Spleen (tissue), 11 donors: ENCODE measurements around the gene ATG7. TPM values are rescaled to one million over a fixed set of nuclear protein-coding genes. Genes with fewer than 3 reads are reported as not detected.
"Not testable (repeated sequence)": the region's sequence is repeated elsewhere in the genome, so short reads cannot be mapped to it uniquely, and the experiment has no call there.

ENCODE experiments used
- DNase-seq: peaks from one replicate; pipeline ENCODE4 v3.0.0-alpha.2; 2020
- H3K27ac ChIP-seq, 8 donors: fragments of 200-600 bp; sonication (generic) in 7 of 8; 1 replicate in 4 of 8; 2 replicates in 4 of 8; pipeline versions ENCODE4 v1.5.0 to v1.8.0; 2016 to 2021; ENCODE audit warnings: inconsistent platforms in 4 of 8, mild to moderate bottlenecking in 4 of 8, moderate library complexity in 1 of 8
- H3K27me3 ChIP-seq, 7 donors: fragments of 200-600 bp; sonication (generic) in 6 of 7; replicated peaks in 1 of 7; 1 replicate in 4 of 7; 2 replicates in 3 of 7; pipeline versions ENCODE4 v1.5.0 to v1.8.0; 2016 to 2021; ENCODE audit warnings: inconsistent platforms in 3 of 7, mild to moderate bottlenecking in 1 of 7
- H3K36me3 ChIP-seq, 6 donors: fragments of 200-600 bp; sonication (generic) in 5 of 6; 1 replicate in 4 of 6; 2 replicates in 2 of 6; pipeline versions ENCODE4 v1.5.0 to v1.8.0; 2016 to 2021; ENCODE audit warnings: inconsistent platforms in 2 of 6
- H3K4me1 ChIP-seq, 6 donors: fragments of 200-600 bp; sonication (generic) in 5 of 6; 1 replicate in 3 of 6; 2 replicates in 3 of 6; pipeline versions ENCODE4 v1.5.0 to v1.8.0; 2016 to 2021; ENCODE audit warnings: inconsistent platforms in 3 of 6
- H3K4me3 ChIP-seq, 8 donors: fragments of 200-600 bp; sonication (generic) in 7 of 8; 1 replicate in 4 of 8; 2 replicates in 4 of 8; pipeline versions ENCODE4 v1.5.0 to v1.8.0; 2016 to 2021; ENCODE audit warnings: inconsistent platforms in 4 of 8, mild to moderate bottlenecking in 4 of 8, moderate library complexity in 2 of 8
- H3K9me3 ChIP-seq, 8 donors: fragments of 200-600 bp; sonication (generic) in 7 of 8; 1 replicate in 4 of 8; 2 replicates in 4 of 8; pipeline versions ENCODE4 v1.5.0 to v1.8.0; 2016 to 2021; ENCODE audit warnings: inconsistent platforms in 4 of 8
- CTCF ChIP-seq, 11 experiments: fragments of 200-600 bp in 7 of 11; fragments of 450-650 bp in 4 of 11; sonication (generic) in 4 of 11; IDR thresholded peaks in 8 of 11; conservative IDR thresholded peaks in 3 of 11; 1 replicate in 7 of 11; 2 replicates in 4 of 11; pipeline versions ENCODE4 v1.4.0 to v1.8.0; 2016 to 2021; ENCODE audit warnings: antibody characterized with exemption in 11 of 11, inconsistent platforms in 4 of 11, mild to moderate bottlenecking in 1 of 11
- POLR2A ChIP-seq, 3 donors: fragments of 450-650 bp; IDR thresholded peaks; one replicate each; pipeline ENCODE4 v1.5.1; 2017; ENCODE audit warnings: antibody characterized with exemption in 3 of 3, mild to moderate bottlenecking in 1 of 3
- POLR2AphosphoS5 ChIP-seq, 3 donors: sonication (generic); formaldehyde crosslinking; IDR thresholded peaks; one replicate each; pipeline ENCODE4 v1.5.1; 2017; ENCODE audit warnings: antibody characterized with exemption in 3 of 3
- WGBS, 5 donors: extraction: QIAGEN DNeasy Blood & Tissue Kit in 3 of 5; methylation state at CpG; one replicate each; pipeline versions ENCODE4 v1.1.5 to v1.1.7; 2013 to 2018; 5-methylcytosine and 5-hydroxymethylcytosine counted together
- intact Hi-C: fragments of 100-400 bp; cut with DNase I; formaldehyde crosslinking; loops from one replicate; pipeline ENCODE4 v1.15.0; 2023; ENCODE audit warnings: low total_unique reads
- polyA plus RNA-seq, 3 donors: library from polyadenylated mRNA; stranded (reverse); fragments of 200-250 nt; gene quantifications; one replicate each; pipeline ENCODE4 v1.2.1, GENCODE V29; 2013
- total RNA-seq, 7 donors: library from RNA; depleted of rRNA in 3 of 7; stranded (reverse); fragments of >200 nt in 3 of 7; fragmentation: NEBNext Ultra II Directional in 4 of 7; extraction: Animal tissue kit (Norgen Biotek cat#: 25700) in 4 of 7; gene quantifications; one replicate each; pipeline versions ENCODE4 v1.1.0 to v1.2.1, GENCODE V29; 2016 to 2021
- donor health status: healthy with polysubstance abuse.
- donor health status: DM: no; HTN: no; CAD: no; lungs with moderate emphysema.
- donor health status: DM: no; HTN: no; CAD: no.
- donor health status: Bipolar disorder and iron deficiency.
- donor health status: healthy.
- donor health status: DM: no; HTN: no; CAD: no.
- donor health status: DM: yes; HTN: yes; CAD: no.

The ATG7 gene
- total and polyA plus RNA-seq, 10 donors = 7.5 to 114 (median 77.1) TPM

- H3K36me3 ChIP-seq = peaks cover 0 to 94% (median 27%) of the 10 kb centered on the region in 6 donors
Measured at GRCh38 chr3:11331101-11331500, 58.9 kb downstream of the ATG7 start.

GRCh38 chr3:11335056-11335608 lies 62.9 kb downstream of the ATG7 start:
- H3K27me3 ChIP-seq = no peaks in the 10 kb centered on the region
- no peaks in the 10 kb centered on the region for H3K4me1 ChIP-seq
- intact Hi-C loops = loop anchor here (5.0 to 10.0 kb wide), 2 partner anchors 98 to 580 kb away; no protein-coding TSS in a partner anchor
- H3K27ac ChIP-seq = no peak overlapping the region
- no peak for DNase-seq
- no peak overlapping the region for H3K4me3 ChIP-seq
- H3K36me3 ChIP-seq = peaks cover 0 to 85% (median 21%) of the 10 kb centered on the region in 6 donors
- no peaks in the 10 kb centered on the region for H3K9me3 ChIP-seq
- TF ChIP-seq POLR2AphosphoS5 (IDR thresholded peaks at IDR 0.05) (no peak), CTCF (IDR thresholded peaks at IDR 0.05 in 8 of 11, conservative IDR thresholded peaks at IDR 0.05 in 3 of 11) (peak in 10 of 11 experiments; percentile 29 to 73 (median 62))
- 49 to 58% (median 57%) methylated on average over 4 of the region's 4 CpGs for WGBS, 5 donors

More at GRCh38 chr3:11331101-11331500, 58.9 kb downstream of the ATG7 start:
- 15 to 35% (median 22%) methylated on average over 1 of the region's 1 CpG for WGBS, 5 donors
- TF ChIP-seq CTCF (IDR thresholded peaks at IDR 0.05 in 8 of 11, conservative IDR thresholded peaks at IDR 0.05 in 3 of 11) (no peak), POLR2A (IDR thresholded peaks at IDR 0.05) (no peak), POLR2AphosphoS5 (IDR thresholded peaks at IDR 0.05) (no peak)
- Histone ChIP-seq H3K27me3 (no peaks in the 10 kb centered on the region), H3K4me3 (no peak overlapping the region), H3K4me1 (no peaks in the 10 kb centered on the region), H3K27ac (no peak overlapping the region), H3K9me3 (no peaks in the 10 kb centered on the region)
- intact Hi-C loops = loop anchor here (10.0 kb wide), 1 partner anchor 576 kb away; no protein-coding TSS in a partner anchor
- DNase-seq = no peak

- Histone ChIP-seq H3K36me3 (peaks cover 0 to 85% (median 31%) of the 10 kb centered on the region in 6 donors), H3K4me1 (no peaks in the 10 kb centered on the region), H3K27ac (no peak overlapping the region), H3K27me3 (no peaks in the 10 kb centered on the region), H3K9me3 (no peaks in the 10 kb centered on the region), H3K4me3 (no peak overlapping the region)
- DNase-seq = no peak
- 87 to 95% (median 92%) methylated on average over 3 of the region's 3 CpGs for WGBS, 5 donors
- TF ChIP-seq POLR2A (IDR thresholded peaks at IDR 0.05) = no peak
- TF ChIP-seq CTCF (IDR thresholded peaks at IDR 0.05 in 8 of 11, conservative IDR thresholded peaks at IDR 0.05 in 3 of 11) = no peak
- TF ChIP-seq POLR2AphosphoS5 (IDR thresholded peaks at IDR 0.05) = no peak
- intact Hi-C loops = loop anchor here (5.0 to 10.0 kb wide), 2 partner anchors 102 to 585 kb away; no protein-coding TSS in a partner anchor
Measured at GRCh38 chr3:11339541-11339940, 67.3 kb downstream of the ATG7 start.

GRCh38 chr3:11346416-11346815 lies 74.2 kb downstream of the ATG7 start:
- H3K4me3 ChIP-seq = no peak overlapping the region
- no peaks in the 10 kb centered on the region for H3K27me3 ChIP-seq
- 84 to 97% (median 91%) methylated on average over 1 of the region's 1 CpG for WGBS, 5 donors
- peaks cover 0 to 6% (median 0%) of the 10 kb centered on the region in 8 donors for H3K9me3 ChIP-seq
- no peak for TF ChIP-seq POLR2AphosphoS5 (IDR thresholded peaks at IDR 0.05)
- no peak for TF ChIP-seq CTCF (IDR thresholded peaks at IDR 0.05 in 8 of 11, conservative IDR thresholded peaks at IDR 0.05 in 3 of 11)
- no peak for TF ChIP-seq POLR2A (IDR thresholded peaks at IDR 0.05)
- intact Hi-C loops = no loop called here
- no peak overlapping the region for H3K27ac ChIP-seq
- H3K4me1 ChIP-seq = no peaks in the 10 kb centered on the region
- peaks cover 0 to 100% (median 53%) of the 10 kb centered on the region in 6 donors for H3K36me3 ChIP-seq
- DNase-seq = no peak

GRCh38 chr3:11348877-11349276 lies 76.7 kb downstream of the ATG7 start:
- H3K27me3 ChIP-seq, intact Hi-C loops, H3K4me3 ChIP-seq, H3K4me1 ChIP-seq, H3K27ac ChIP-seq, H3K9me3 ChIP-seq, DNase-seq: not testable (repeated sequence)
- 95 to 98% (median 96%) methylated on average over 6 of the region's 6 CpGs for WGBS, 5 donors
- peaks cover 0 to 100% (median 40%) of the 10 kb centered on the region in 6 donors for H3K36me3 ChIP-seq
